Measurements from ENCODE around the gene C6orf47.

Gene C6orf47

GRCh38 chr6:31634131-31634530 lies 26.4 kb downstream of the C6orf47 start:
- DNase-seq = no peak

DNA sequence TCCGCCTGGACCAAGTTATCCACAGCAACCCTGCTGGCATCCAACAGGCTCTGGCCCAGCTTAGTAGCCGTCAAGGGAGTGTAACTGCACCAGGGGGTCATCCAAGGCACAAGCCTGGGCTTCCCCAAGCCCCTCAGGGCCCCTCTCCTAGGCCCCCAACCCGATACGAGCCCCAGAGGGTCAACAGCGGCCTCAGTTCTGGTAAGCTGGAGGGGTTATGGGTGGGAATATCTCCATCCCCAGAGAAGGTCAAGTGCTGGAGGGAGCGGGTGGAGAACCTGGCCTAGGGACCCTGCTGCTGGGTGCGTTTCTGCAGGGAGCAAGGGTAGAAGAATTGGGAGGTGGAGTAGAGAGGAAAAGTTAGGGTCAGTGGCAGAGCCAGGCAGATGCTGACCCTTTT lies 27.1 kb downstream of the C6orf47 start:
- no peak for DNase-seq

- no peak for DNase-seq
These were observed 28.2 kb downstream of the C6orf47 start for GRCh38 chr6:31632279-31632946.

GRCh38 chr6:31631681-31632278 lies 28.8 kb downstream of the C6orf47 start:
- no peak for DNase-seq

DNA sequence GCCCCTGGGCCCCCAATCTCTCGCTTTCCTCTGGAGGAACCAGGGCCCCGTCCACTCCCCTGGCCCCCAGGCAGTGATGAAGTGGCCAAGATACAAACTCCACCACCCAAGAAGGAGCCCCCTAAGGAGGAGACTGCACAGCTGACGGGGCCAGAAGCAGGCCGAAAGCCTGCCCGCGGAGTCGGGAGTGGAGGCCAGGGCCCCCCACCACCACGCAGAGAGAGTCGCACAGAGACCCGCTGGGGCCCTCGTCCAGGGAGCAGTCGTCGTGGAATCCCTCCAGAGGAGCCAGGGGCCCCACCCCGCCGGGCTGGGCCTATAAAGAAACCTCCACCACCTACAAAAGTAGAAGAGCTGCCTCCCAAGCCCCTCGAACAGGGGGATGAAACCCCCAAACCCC lies 29.4 kb downstream of the C6orf47 start:
- DNase-seq = no peak

DNA sequence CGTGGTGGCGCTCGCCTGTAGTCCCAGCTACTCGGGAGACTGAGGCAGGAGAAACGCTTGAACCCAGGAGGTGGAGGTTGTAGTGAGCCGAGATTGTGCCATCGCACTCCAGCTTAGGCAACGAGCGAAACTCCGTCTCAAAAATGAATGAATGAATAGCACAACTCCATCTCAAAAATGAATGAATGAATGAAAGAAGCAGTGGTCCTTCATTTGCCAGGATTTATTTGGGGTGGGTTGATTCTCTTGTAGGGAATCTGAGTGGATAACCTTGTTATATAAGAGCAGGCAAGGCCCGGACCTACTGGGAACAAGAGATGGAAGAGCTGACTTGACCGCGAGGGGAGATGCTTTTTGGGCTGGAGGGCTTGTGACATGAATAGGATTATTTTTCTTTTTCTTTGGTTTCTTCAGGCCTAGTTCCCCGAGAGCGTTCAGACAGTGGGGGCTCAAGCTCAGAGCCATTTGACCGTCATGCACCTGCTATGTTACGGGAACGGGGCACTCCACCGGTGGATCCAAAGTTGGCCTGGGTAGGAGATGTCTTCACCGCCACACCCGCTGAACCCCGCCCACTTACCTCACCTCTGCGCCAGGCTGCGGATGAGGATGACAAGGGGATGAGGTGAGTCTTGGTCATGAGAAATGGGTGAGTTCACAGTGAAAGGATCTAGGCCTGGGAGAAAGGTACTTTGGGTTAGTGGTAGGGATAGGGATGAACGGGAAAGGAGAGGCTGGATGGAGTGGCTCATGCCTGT lies 30.2 kb downstream of the C6orf47 start:
- no peak for DNase-seq

DNA sequence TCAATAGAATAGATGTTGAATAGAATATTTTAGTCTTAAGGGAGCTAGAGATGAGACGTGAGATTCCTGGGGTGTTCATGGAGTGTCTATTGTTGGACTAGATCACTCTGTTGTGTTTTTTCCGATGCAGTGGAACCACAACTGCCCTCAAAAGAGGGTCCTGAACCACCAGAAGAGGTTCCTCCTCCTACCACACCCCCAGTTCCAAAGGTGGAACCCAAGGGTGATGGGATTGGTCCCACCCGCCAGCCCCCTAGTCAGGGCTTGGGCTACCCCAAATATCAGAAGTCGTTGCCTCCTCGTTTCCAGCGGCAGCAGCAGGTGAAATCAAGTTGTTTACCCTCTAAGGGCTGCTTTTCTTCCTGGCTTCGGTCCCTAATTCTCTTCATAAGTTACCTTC lies 31.6 kb downstream of the C6orf47 start:
- no peak for DNase-seq

- DNase-seq = no peak
These were observed 32.8 kb downstream of the C6orf47 start for GRCh38 chr6:31627690-31628287.

- DNase-seq = no peak
These were observed 33.6 kb downstream of the C6orf47 start for GRCh38 chr6:31626952-31627351.

DNA sequence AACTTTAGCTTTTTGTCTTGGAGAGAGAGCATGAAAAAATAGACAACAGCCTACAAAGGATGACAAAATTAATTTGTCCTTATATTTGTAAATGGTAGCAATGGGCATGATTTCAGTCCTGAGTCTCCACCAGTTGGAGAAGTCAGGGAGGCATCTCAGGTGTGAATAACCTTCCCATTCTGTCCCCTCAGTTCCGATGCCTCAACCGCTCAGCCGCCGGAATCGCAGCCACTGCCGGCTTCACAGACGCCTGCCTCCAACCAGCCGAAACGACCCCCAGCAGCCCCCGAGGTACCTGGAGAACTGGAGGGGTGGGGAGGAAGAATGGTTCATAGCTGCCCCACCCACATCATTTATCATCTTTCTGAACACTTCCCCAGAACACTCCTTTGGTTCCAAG lies 36.5 kb downstream of the C6orf47 start:
- no peak for DNase-seq

DNA sequence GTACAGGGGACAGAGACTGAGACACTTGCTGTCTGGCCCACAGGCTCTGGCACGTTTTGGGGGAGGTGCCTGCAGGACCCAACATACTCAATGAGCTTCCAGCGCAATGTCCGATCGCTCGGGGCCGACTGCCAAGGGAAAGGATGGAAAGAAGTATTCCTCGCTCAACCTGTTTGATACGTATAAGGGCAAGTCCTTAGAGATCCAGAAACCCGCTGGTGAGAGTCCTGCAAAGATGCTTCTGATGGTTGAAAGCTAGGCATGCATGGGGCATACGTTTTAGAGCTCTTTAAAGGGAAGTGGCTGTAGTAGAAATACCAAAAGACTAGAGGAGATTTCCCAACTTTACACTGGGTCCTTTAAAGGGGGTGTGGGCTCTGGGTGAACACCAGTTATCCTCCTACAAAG lies 37.9 kb downstream of the C6orf47 start:
- peak; percentile 67 for DNase-seq

- no peak for DNase-seq
These were observed 38.6 kb downstream of the C6orf47 start for GRCh38 chr6:31621991-31622390.

DNA sequence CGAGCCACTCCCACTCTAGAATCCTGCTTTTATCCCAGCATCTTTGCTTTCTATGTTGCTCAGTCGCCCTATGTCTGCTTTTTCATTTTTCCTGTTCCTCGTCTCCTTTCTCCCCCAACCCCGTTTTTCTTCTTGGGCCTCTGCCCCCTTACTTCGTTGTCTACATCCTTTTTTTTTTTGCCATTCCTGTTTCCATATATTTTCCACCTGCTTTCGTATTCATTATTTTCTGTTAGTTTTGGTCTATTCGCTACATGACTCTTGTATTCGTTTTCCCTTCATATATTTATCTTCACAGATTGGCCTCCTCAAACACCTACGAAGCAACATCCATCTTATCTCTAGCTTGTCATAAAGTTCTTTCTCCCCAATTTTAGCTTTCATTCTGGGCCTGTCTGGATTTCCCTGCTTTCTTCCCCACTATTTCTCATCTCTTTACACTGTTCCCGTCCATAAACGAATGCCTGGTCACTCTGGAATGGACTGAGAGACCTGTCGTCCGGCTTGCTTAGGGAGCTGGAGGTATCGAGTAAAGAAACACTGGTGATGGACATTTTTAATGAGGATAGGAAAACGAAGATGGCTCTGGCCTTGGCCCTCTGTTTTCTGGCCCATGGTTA lies 39.1 kb downstream of the C6orf47 start:
- no peak for DNase-seq

GRCh38 chr6:31620586-31621319 lies 39.8 kb downstream of the C6orf47 start, which contains the start of gene PRRC2A:
TSS of gene PRRC2A (plus strand) at chr6:31620715. CDS start at chr6:31622790, 2,075 bp downstream.
- DNase-seq = peak; percentile 62

DNA sequence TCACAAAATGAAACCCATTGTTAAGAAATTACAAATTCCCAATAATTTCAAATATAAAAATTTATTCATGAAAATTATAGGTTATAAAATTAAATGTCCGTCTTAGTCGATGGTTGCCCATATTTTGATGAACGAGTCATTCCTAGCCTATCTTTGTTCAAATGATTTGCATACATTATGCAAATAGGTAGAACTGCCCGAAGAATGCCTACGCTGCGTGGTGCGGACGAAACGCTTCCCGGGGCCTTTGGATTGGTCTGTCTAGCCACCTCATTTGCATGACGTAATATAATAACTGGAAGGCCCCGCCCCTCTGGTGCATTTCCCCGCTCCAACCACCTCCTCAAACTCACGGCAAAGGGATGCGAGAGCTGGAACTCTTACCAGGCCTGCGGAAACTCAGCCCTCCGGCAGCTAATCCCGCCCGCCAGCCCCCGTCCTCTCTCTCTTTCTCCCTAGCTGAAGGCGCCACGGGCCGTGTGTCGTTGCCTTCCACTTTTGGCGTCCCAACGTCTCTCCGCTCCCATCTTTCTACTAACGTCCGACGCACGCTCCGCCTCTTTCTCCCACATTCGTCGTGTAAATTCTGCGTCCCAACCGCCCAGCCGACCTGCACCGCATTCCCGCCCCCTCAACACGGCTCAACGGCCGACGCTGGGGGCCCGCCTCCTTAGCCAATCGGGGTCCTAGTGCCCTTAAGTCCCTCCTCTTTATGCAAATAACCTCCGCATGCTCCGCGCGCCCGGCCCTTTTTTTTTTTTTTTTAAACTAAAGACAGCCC lies 40.6 kb downstream of the C6orf47 start:
- peak; percentile 99 for DNase-seq

DNA sequence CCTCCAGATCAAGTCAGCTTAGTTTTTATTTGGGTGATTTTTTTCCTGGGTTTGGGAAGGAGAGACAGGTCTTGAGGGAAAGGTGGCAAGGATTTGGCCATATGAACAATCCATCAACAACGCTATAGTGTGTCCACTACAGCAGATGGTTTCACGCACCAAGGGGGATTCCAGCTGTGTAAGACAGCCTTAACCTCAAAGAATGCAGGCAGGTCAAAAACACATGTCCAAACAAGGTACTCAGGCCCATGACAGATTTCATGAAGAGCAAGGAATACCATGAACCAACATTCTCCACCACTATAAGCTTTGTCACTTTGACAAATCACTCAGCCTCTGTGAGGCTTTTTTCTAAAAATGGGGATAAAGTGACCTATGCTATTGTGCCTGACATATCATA lies 43.6 kb downstream of the C6orf47 start:
- DNase-seq = no peak

DNA sequence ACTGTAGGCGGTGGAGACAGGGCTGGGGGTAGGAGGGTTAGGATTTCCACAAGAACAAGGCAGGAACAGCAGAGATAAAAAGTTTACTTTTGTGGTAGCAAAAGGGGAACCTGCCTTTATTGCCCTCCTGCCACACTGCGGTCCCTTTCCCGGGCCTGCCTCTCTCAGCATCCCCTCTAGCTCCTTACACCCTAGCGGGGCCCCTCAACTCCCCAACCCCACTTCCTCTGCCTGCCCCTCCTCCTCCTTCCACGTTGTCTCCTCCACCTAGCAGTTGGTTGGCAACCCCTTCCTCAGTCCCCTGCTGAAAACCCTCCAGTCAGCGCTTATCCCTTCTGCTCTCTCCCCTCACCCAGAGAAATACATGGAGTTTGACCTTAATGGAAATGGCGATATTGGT lies 44.8 kb downstream of the C6orf47 start:
- peak; percentile 90 for DNase-seq

DNA sequence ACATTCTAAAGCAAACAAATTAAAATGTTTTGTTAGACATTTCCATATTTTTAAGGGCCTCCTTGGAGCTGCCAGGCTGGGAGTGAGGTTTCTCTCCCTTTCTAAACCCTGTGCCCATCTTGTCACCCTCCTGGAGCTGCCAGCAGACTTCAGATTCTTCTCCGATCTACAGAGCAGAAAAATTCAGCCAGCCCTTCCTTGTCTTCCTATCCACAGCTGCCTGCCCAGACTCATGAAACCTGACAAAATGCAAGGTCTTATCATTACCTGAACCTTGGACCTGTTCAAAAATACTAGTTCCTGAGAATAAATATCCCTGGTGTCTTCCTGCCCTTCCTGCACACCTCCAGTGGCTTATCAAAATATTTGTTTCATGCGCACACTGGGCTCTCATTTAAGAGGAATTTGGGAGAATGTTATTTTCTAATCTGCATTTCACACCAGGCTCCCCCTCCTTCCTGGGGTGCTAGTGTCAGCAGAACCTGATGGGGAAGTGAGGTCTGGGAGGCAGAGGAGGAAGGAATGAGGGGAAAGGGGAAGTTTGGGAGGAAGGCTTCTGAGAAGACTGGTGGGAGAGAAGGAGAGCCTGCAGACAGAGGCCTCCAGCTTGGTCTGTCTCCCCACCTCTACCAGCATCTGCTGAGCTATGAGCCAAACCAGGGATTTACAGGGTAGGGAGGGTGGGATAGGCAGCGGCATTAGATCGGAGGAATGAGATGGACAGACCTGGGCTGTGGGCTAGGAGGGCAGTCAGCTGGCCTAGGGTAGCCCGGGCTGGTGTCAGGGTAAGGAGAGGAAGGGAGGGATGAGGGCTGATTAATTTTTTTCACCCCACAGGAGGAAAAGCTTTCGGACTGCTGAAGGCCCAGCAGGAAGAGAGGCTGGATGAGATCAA lies 45.6 kb downstream of the C6orf47 start, which contains the start of gene AIF1:
Gene AIF1 (plus strand): TSS at position 551 of the 895 bp plus-strand sequence. CDS start 96 bp downstream, at position 647.
- peak; percentile 78 for DNase-seq

GRCh38 chr6:31614075-31614619 lies 46.4 kb downstream of the C6orf47 start:
- peak; percentile 90 for DNase-seq

DNA sequence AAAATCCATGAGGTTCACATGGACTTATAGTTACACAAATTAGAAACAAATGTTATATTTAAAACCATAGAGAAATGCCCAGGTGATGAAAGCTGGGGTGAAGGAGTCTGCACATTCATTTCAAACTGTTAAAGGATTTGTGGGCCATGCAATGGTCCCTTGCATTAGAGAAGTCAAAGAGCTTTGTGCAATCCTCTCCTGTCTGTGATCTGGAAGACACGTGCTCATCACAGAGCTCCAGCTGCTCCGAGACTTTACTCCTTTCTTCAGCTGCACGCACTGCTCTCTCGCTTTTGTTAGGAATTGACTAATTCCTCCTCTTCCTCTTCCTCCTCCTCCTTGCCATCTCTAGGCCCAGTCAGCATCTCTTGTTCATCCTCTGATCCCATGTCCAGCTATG lies 49.6 kb downstream of the C6orf47 start:
- peak; percentile 38 for DNase-seq
